Endothelial cell of umbilical vein (primary cell): Measurements from ENCODE around the gene OLFM1. TPM values are rescaled to one million over a fixed set of nuclear protein-coding genes. Genes with fewer than 3 reads are reported as not detected.

Experiments
- BruUV-seq: library from RNA; stranded (reverse); fragments of 400-500 nt; replicated peaks from 2 replicates; lab custom pipeline; 2021; lab: Mats Ljungman, UMichigan
- CTCF ChIA-PET: fragments of 300-600, 350-600 bp; sonication (Branson Sonifier 250); formaldehyde crosslinking; loops from one replicate; lab custom pipeline; 2021; ENCODE audit warnings: antibody characterized with exemption, inconsistent platforms; lab: Charles Lee
- POLR2A ChIA-PET: fragments of 300-600, 350-600 bp; sonication (Branson Sonifier 250); formaldehyde crosslinking; loops from one replicate; lab custom pipeline; 2021; ENCODE audit warnings: antibody characterized with exemption, inconsistent platforms; lab: Charles Lee
- DNase-seq: peaks from one replicate; pipeline ENCODE4 v3.0.0-alpha.2; 2011; ENCODE audit warnings: low read depth, low spot score
- FAIRE-seq: peaks from 2 replicates; lab custom pipeline; 2011; peaks lifted over from hg19 to GRCh38; lab: Jason Lieb, UNC
- H2AFZ ChIP-seq: 2 replicates; pipeline ENCODE4 v1.6.0; 2012; ENCODE audit warnings: low read depth, low read length, control low read depth, inconsistent platforms
- H3K27ac ChIP-seq: 2 replicates; pipeline ENCODE4 v1.5.1; 2011; ENCODE audit warnings: low read depth, mild to moderate bottlenecking, control low read depth, low read length, moderate library complexity; ENCODE audit not compliant: insufficient read depth
- H3K27me3 ChIP-seq, 2 experiments: 2 replicates each; pipeline versions ENCODE4 v1.6.0 to v1.6.1; 2011; ENCODE audit warnings: low read length in 2 of 2, mixed read lengths in 1 of 2; ENCODE audit not compliant: control insufficient read depth in 2 of 2, insufficient read depth in 2 of 2
- H3K36me3 ChIP-seq, 2 experiments: 2 replicates in 1 of 2; 3 replicates in 1 of 2; pipeline ENCODE4 v1.5.1; 2011; ENCODE audit warnings: low read length in 2 of 2, mild to moderate bottlenecking in 1 of 2, moderate library complexity in 1 of 2; ENCODE audit not compliant: control insufficient read depth in 2 of 2, insufficient read depth in 2 of 2; ENCODE audit errors: extremely low read depth in 1 of 2
- H3K4me1 ChIP-seq: 3 replicates; pipeline ENCODE4 v1.5.1; 2011; ENCODE audit warnings: mild to moderate bottlenecking, low read length; ENCODE audit not compliant: control insufficient read depth, insufficient read depth; ENCODE audit errors: extremely low read depth
- H3K4me2 ChIP-seq: 2 replicates; pipeline ENCODE4 v1.6.1; 2011; ENCODE audit warnings: low read length, control low read depth, mixed read lengths; ENCODE audit not compliant: insufficient read depth
- H3K4me3 ChIP-seq, 3 experiments: fragments of 200-600 bp in 1 of 3; sonication (generic), shearing (Covaris generic) in 1 of 3; replicated peaks in 1 of 3; 2 replicates each; pipeline ENCODE4 v1.5.1; 2011 to 2016; ENCODE audit warnings: control low read depth in 3 of 3, low read length in 3 of 3, mild to moderate bottlenecking in 2 of 3, inconsistent platforms in 1 of 3, low read depth in 1 of 3, moderate library complexity in 1 of 3; ENCODE audit not compliant: insufficient read depth in 1 of 3
- H3K79me2 ChIP-seq: 2 replicates; pipeline ENCODE4 v1.6.0; 2012; ENCODE audit warnings: low read length, inconsistent platforms; ENCODE audit not compliant: control insufficient read depth, insufficient read depth
- H3K9ac ChIP-seq: replicated peaks from 2 replicates; pipeline ENCODE3; 2011; ENCODE audit warnings: low read length, control low read depth; ENCODE audit not compliant: insufficient read depth; ENCODE audit errors: extremely low read depth
- H3K9me1 ChIP-seq: replicated peaks from 3 replicates; pipeline ENCODE4 v1.6.0; 2011; ENCODE audit warnings: mild to moderate bottlenecking, low read length; ENCODE audit not compliant: control insufficient read depth, insufficient read depth; ENCODE audit errors: extremely low read depth
- H3K9me3 ChIP-seq: replicated peaks from 2 replicates; pipeline ENCODE4 v1.5.1; 2012; ENCODE audit warnings: low read length, inconsistent platforms; ENCODE audit not compliant: control insufficient read depth, insufficient read depth
- H4K20me1 ChIP-seq: replicated peaks from 2 replicates; pipeline ENCODE3; 2011; ENCODE audit warnings: mild to moderate bottlenecking, low read length; ENCODE audit not compliant: control insufficient read depth, insufficient read depth; ENCODE audit errors: extremely low read depth
- CTCF ChIP-seq, 2 donors: IDR thresholded peaks; 1 replicate in 1 of 2; 2 replicates in 1 of 2; pipeline ENCODE4 v1.5.1; 2011; ENCODE audit warnings: low read length in 2 of 2, mild to moderate bottlenecking in 2 of 2, moderate library complexity in 2 of 2, control low read depth in 1 of 2, inconsistent platforms in 1 of 2, low read depth in 1 of 2; ENCODE audit not compliant: insufficient read depth in 1 of 2; ENCODE audit errors: extremely low read depth in 1 of 2
- EZH2 ChIP-seq: IDR thresholded peaks from 2 replicates; pipeline ENCODE4 v1.6.1; 2012; ENCODE audit warnings: borderline replicate concordance, low read depth, mild to moderate bottlenecking, moderate library complexity, low read length, inconsistent platforms; ENCODE audit not compliant: severe bottlenecking
- FOS ChIP-seq: IDR thresholded peaks from 2 replicates; pipeline ENCODE4 v1.6.1; 2011; ENCODE audit warnings: mild to moderate bottlenecking, low read length, moderate library complexity, borderline replicate concordance; ENCODE audit not compliant: insufficient read depth
- GATA2 ChIP-seq: IDR thresholded peaks from 2 replicates; pipeline ENCODE4 v1.7.0; 2011; ENCODE audit warnings: low read depth, mild to moderate bottlenecking, moderate library complexity, mixed read lengths, low read length; ENCODE audit not compliant: insufficient read length, insufficient read depth
- JUN ChIP-seq: IDR thresholded peaks from 2 replicates; pipeline ENCODE4 v1.6.1; 2011; ENCODE audit warnings: borderline replicate concordance, low read depth; ENCODE audit not compliant: insufficient read length, insufficient read depth
- MYC ChIP-seq: IDR thresholded peaks from one replicate; pipeline ENCODE4 v1.6.1; 2011; ENCODE audit warnings: mild to moderate bottlenecking, low read depth, low read length
- POLR2A ChIP-seq: IDR thresholded peaks from 2 replicates; pipeline ENCODE4 v1.6.1; 2012; ENCODE audit warnings: low read depth, mild to moderate bottlenecking, control low read depth, low read length
- POLR2AphosphoS5 ChIP-seq: IDR thresholded peaks from 2 replicates; pipeline ENCODE4 v1.6.1; 2012; ENCODE audit warnings: low read depth, mild to moderate bottlenecking, control low read depth, low read length, moderate library complexity; ENCODE audit not compliant: insufficient read depth
- dilution Hi-C: fragments of 300-500 bp; cut with MboI; formaldehyde crosslinking; loops from one replicate; pipeline ENCODE4 v1.15.0; 2019; ENCODE audit warnings: low sequenced_read_pairs; ENCODE audit not compliant: extremely low pct_ligation_motif_present
- intact Hi-C: fragments of 100-400 bp; cut with micrococcal nuclease; formaldehyde crosslinking; loops from one replicate; pipeline ENCODE4 v1.10.0; 2022
- polyA plus RNA-seq, 4 experiments: library from polyadenylated mRNA; depleted of rRNA in 3 of 4; stranded (reverse) in 3 of 4; unstranded in 1 of 4; fragments of >200 nt; gene quantifications; 2 replicates each; pipeline versions ENCODE4 v1.2.1 to v1.2.3, GENCODE V29; 2011 to 2012; ENCODE audit warnings: missing spikeins in 1 of 4
- total RNA-seq: library from RNA; stranded (reverse); gene quantifications from 2 replicates; pipeline ENCODE4 v1.2.3, GENCODE V29; 2021
- TF ChIP-seq, protein P1 (sequence below): IDR thresholded peaks from 2 replicates; pipeline ENCODE4 v1.6.1; 2011; ENCODE audit not compliant: insufficient read depth, insufficient read length

OLFM1 gene
- total and polyA plus RNA-seq, 2 donors (not counting 3 experiments of a cell fraction or from before 2014, with no cell fraction given) = 0.07 to 0.95 TPM

- Histone ChIP-seq H3K4me1 (no peaks in the 10 kb centered on the region), H4K20me1 (no peaks in the 10 kb centered on the region), H2AFZ (no peak overlapping the region), H3K9ac (no peak overlapping the region), H3K9me1 (no peaks in the 10 kb centered on the region), H3K36me3 (no peaks in the 10 kb centered on the region), H3K79me2 (no peaks in the 10 kb centered on the region), H3K4me2 (no peak overlapping the region), H3K27ac (no peak overlapping the region), H3K9me3 (no peaks in the 10 kb centered on the region), H3K27me3 (no peaks in the 10 kb centered on the region), H3K4me3 (no peak overlapping the region)
- BruUV-seq = no TSS peak
- CTCF ChIA-PET = no interaction called here
- FAIRE-seq = no peak
- intact Hi-C loops (no loop called here), dilution Hi-C loops (no loop called here)
- TF ChIP-seq FOS (no peak), POLR2A (no peak), CTCF (IDR thresholded peaks at IDR 0.05; ENCODE audit: extremely low read depth in 1 of 2, insufficient read depth in 1 of 2, low read depth in 1 of 2, low read length in 2 of 2) (no peak), EZH2 (no peak), GATA2 (no peak), JUN (no peak), POLR2AphosphoS5 (no peak), MYC (no peak)
- TF ChIP-seq, protein P1, sequence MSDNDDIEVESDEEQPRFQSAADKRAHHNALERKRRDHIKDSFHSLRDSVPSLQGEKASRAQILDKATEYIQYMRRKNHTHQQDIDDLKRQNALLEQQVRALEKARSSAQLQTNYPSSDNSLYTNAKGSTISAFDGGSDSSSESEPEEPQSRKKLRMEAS = no peak
- no peak for DNase-seq
- POLR2A ChIA-PET = no interaction called here
These were observed 34.8 kb downstream of the OLFM1 start for GRCh38 chr9:135122316-135122715.
